ENCODE measurements around the gene MYH7.

MYH7 gene

DNA sequence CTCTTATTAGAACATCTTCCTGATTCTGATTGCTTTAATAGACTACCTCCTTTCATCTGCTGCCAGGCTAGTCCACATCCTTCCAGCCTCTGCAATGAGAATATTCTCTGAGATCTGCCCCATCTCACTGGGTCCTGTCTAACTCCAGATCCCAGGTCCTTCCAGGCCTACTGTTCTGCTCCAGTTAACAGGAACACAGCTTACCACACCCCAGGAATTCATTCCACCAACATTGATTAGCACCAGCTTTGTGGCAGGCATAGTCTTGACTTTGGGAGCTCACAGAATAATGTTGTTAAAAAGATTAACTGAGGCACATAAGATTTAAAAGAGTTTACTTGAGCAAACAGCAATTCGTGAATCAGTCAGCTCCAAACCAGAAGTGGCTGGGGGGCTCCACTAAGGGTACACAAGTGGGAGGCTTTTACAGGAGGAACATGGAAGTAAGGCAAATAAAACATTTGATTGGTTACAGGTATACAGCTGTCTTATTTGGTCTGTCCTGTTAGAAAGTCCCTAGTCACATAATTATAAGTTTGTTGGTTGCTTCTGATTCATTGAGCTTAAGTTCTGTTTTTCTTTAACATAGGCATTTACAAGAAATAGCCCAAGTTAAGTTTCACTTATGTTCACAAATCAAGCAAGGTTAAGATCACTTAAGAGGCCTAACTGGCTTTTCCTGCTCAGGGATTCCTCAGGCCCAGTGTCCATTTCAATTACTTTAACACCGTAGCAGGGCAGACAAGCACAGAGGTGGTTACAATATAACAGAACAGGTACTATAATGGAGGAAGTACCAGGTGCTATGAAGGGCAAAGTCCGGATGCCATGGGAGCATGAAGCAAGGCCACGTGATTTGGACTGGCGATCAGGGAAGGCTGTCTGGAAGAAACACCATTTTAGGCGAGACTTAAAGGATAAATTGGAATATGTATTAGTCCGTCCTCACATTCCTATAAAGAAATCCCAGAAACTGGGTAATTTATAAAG is 12.2 kb upstream of the MYH7 start:
- DNase-seq = no peak

DNA sequence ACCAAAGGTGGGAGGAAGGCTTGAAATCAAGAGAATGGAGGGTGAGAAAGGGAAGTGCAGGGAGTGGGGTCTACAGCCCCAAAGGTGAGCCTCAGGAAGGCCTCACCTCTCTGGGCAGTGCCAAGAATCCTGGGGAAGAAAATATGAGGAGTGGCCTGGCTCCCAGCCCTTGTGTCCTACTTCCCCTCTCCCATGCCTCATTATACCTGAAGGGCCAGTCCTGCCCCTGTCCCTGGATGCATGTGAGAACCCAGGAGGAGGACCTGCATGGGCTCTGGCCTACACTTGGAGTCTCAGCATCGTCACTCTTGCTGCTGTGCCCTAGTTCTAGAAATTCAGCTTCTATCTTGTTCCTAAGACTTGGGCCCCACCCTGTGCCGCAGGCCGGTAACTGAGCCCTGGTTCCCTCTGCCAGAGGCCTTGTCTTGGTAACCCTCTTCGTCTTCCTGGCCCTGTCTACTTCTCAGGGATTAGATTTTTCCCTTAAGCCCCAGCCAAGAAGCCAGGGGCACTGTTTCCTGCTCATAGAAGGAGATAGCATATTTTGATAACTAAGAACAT is 10.9 kb upstream of the MYH7 start:
- no peak for DNase-seq

DNA sequence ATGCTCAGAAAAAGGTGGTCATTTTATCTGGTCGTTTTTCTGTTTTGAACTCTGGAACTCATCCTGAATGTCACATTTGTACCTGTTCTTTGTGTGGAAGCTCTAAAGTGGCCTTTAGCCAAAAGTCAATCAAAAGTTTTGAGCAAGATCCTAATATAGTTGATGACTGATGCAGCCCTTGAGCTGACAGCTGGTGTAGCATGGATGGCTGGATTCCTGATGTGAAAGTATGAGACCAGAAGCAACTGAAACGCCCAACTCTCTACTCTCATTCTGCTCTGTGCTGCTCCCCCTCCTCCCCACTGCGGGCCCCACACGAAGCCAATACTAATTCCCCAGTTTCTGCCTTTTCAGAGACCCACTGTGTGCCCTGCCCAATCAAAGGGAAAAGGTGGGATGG is 10.3 kb upstream of the MYH7 start:
- DNase-seq = no peak

DNA sequence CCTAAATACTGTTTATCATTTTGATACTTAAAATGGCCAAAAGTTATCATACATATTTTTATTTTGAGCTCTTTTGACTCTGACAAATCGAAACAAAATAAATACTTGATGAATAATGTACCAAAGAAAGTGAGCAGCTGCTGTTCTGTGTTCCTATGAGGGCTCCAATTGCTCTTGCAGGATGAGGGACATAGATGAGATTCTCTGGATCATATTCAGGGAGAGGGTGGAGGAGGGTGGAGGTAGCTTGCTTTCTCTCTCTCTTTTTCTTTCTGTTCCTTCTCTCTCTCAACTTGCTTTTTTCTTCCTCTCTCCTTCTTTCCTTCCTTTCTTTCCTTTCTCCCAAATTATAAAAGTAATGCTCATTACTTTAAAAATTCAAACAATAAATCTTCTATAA is 8.9 kb upstream of the MYH7 start:
- DNase-seq = no peak

DNA sequence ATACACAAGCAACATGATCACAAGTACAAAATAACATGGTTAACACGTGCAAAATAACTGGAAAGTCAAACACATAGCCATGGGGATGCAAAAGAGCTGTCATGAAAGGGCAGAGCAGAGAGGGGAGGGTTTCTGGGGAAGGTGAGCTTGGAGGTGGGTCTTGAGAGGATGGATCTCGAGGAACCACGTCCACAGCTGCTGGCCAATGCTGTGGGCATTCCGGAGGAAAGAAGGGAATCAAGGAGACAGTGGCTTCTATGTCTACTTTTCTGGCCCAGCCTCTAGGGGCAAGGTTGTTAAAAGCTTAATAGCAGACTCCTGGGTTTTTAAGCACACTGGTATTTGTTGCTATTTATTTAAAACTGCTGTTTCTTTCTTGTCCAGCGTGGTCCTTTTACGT is 8.4 kb upstream of the MYH7 start:
- DNase-seq = no peak

DNA sequence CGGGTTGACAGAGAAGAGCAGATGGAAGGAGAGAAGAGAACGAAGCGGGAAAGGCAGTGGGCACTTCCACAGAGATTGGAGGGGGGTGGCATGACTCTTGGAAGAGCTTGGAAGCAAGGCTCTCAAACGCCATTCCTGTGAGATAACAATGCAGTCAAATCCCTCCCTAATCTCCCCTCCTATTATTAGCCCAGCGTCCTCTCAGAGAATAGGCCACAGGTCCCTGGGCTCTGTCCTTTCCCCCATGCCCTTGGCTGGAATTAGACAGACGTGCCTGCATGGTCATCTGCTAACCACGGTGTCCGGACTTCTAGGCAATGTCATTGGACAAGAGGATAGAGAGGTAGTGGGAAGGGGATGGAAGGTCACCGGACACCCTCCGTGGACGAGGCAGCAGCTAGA is 8.0 kb upstream of the MYH7 start:
- no peak for DNase-seq

DNA sequence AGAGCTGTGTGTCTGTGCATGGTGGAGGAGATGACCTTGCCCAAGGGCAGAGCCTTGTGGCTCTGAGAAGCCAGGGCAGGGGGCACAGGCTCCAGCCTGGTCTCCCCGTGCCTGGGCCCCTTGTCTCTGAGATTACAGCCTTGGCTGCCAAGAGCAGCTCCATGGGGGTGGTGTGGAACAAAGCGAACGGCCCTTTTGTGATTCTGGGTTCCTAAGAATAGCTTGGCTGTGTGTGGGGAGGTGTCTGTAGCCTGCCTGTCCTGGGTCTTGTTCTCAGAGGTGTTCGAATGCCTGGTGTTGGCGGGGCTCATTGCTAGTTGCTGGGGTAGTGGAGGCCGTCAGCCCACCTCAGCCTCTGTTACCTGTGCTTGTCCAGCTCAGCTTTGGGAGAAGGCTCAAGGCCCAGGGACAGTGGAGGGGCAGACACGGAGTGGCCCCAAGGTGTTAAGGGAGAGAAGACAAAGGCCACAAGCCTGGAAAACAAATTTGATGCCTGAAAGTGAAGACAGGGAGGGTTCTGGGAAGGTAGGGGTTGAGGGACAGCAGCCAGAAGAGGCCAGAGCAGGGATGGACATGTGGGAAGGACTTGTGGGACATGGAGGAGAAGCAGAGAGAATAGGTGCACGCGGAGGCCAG is 7.4 kb upstream of the MYH7 start:
- no peak for DNase-seq

DNA sequence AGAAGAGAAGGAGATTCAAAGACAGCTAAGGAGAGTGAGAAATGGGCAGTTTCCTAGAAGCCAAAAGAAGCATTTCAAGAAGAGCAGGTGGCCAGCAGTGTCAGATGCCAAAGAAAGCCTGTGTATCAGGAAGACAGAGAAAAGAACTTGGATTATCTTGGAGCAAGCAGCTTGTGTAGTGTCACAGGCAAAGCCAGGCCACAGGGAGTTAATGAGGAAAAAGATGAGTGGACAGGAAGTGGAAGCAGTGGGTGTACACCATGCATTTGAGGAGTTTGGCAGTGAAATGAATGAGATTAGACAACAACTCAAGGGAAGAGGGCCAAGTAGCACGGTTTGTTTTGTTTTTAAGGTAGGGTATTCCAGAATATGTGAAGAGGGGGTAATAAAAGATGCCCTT is 5.6 kb upstream of the MYH7 start:
- no peak for DNase-seq

DNA sequence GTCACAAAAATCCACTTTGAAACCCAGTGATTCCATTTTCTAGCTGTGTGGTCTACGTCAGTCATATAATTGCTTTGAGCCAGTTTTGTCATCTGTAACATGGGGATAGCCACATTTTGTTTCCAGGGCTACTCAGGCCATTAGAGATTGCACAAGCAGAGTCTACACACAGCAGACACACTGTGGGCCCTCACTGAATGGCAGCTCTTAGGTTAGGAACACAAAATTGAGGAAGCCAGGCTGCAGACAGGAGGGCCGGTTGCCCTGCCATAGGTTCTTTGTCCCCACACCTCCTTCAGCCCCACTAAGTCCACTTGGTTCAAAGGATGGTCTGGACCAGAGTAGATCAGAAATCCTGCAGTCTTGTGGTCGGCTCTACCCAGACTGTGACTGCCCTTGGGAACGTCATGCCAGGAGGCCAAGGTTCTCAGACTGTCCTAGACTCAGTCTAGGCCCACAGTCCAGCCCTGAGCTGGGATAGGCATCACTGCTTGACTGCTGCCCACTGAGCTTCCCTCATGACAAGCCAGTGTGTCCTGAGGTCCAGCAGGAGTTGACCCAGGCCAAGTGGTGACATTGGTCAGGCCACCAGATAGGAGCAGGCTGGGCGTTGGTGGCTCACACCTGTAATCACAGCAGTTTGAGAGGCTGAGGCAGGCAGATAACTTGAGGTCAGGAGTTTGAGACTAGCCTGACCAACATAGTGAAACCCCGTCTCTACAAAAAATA is 3.8 kb upstream of the MYH7 start:
- DNase-seq = no peak

DNA sequence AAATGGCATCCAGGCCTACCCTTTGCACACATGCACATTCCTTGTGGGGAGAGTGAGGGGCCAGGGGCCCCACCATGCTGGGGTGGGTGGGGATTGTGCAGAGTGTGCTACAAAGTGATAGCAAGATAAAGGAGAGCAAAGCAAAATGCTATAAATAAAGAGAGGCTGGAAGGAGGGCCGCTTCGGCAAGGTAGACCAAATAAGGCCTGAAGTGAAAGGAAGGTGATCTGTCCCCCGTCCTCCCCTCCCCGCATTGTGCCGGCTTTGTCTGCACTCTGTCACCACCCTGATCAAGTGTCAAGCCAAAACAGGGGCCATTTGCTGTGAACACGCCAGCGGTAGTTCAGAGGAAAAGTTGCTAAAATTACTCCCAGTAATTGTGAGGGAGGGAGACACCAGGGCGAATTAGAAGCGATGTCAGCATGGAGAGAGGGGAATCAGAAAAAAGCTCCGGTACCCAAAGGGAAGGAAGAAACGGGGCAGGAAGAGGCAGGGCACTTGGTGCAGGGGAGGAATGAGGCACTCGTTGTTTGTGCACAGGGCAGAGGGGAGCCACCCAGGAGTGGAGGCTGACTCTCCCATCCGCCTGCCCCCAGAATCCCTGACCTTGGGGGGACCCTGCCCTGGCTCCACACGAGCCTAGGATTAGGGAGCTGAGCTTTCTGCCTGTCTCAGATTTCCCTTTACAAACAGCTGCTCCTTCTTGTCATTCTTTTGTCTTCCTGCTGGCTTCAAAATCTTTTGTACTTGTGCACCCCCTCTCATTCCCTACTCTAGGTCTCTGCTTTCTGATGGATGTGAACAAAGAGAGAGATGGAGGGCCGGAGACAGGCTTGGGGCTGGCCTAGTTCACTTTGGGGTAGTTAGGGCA is 2.9 kb upstream of the MYH7 start:
- no peak for DNase-seq

DNA sequence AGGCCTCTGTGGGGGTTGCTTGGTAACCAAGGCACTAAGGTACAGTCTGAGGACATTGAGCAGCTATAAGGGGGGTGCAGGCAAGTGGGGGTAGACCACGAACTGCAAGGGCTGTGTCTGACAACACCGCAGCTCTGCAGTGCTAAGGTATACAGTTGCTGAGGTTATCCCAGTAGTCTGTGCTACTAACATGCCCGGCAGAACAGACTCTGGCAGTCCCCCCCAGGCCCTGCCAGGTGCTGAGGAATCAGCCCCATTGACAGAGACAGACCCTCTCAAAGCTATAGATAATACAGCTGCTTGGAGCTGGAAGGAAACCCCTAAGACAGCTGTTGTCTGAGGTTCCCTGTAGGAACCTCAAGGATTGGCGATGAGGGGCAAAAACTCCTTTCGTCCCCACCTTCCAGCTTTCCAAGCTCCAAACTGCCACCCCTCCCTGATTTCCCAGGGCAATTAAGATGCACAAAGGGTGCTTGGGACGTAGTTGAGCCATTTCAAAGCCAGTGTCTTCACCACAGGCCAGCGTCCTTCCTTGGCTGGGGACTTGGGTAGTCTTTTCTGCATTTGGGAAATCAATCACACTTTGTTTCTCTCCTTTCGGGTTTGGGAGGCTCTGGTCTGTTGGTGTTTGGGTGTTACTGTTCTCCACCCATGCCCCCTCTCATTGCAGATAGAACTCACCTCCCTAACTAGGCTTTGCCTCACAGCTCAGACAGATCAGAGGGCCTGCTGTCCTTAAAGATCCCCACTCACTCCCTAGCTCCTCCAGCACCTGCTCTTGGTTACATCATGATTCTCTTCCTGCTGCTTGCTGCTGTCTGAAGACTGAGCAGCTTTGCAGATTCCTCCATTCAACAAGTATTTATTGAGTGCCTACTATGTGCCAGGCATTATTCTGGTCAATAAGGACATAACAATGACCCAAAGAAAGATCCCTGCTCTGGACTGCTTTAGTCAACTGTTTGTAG is 2.0 kb upstream of the MYH7 start:
- no peak for DNase-seq

DNA sequence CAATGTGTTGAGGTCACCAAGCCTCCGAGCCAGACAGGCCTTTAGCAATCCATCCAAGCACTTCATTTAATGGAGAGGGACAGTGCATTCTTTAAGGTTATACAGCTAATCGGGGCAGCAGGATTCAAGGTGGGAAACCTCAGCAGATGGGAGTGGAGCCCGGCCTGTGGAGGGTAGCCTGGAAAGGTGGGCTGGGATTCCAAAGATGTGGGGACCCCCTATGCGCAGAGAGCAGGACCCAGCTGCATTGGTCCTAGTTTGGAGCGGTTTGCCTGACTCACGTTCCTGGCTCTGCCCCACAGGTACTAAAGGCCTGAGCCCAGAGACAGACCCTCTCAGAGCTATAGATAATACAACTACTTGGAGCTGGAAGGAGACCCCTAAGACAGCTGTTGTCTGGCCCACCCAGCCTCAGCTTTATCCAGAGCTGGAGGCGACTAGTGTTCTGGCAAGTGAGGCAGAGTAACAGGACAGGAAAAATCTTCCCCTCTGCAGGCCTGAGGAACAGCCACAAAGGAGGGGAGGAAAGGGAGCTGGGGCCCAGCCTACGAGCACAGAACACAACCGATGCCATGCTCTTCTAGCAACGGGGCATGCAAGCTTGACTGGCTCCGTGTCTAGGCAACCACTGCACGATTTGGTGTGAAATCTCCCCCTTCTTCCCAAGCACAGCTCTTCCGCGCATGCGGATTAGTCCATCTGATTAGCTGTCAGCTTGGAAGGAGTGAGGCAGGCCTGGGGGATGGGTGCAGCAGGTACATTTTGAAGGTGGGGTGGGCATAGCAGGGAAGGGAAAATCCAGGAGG is 1.1 kb upstream of the MYH7 start:
- no peak for DNase-seq

DNA sequence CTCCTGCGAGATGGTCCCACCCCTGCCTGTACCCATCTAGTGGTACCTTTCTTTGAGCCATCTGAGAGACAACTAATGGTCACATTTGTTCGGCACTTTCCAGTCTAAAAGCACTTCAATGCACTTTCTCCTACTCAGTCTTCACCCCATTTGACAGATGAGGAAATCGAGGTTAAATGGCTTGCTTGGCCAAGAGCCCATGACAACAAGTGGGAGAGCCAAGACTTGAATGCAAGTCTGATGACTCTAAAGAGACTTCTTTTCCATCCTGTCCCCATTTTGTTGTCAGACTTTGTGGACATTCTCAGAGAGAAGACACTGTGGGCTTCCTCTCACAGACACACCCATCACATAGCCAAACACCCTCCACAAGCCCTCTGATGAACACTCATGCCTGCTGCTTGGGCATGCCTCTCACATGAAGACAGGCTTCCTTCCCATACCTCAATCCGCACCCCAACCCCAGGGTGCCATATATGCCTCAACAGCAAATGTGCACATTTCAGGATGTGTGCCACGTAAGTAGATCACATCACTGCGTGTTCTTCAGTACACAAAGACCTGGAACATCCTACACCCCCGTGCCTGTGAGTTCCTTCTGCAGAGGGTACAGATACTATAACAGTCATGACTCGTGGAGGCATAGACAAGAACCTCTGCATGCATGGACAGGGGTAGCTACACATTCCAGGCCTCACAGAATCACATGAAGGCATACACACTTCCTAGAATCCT is 805 bp downstream of the MYH7 start:
- no peak for DNase-seq

DNA sequence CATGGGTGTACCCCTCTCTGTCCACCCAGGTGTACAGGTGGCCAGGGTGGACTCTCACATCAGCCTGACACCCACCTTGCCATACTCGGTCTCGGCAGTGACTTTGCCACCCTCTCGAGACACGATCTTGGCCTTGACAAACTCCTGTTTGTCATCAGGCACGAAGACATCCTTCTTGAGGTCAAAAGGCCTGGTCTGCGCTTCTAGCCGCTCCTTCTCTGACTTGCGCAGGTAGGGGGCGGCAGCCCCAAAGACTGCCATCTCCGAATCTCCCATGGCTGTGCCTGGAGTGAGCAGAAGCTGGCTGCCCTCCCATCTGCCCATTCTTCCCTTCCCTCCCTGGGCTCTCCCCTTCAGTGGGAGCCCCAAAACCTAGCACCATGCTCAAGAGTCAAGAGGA is 2.0 kb downstream of the MYH7 start:
- DNase-seq = no peak

DNA sequence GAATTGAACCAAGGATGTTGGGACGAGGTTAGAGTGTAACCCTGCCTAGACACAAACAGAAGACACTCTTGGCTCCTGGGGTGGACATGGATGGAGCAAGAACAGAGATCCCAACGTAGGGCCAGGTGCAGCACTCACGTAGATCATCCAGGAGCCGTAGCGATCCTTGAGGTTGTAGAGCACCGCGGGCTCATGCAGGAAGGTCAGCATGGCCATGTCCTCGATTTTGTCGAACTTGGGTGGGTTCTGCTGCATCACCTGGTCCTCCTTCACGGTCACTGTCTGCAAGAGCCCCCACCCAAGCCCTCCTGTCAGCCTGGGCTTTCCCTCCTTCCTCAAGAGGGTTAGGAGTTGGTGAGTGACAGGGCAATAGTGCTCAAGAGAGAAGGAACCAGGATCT is 2.5 kb downstream of the MYH7 start:
- no peak for DNase-seq

DNA sequence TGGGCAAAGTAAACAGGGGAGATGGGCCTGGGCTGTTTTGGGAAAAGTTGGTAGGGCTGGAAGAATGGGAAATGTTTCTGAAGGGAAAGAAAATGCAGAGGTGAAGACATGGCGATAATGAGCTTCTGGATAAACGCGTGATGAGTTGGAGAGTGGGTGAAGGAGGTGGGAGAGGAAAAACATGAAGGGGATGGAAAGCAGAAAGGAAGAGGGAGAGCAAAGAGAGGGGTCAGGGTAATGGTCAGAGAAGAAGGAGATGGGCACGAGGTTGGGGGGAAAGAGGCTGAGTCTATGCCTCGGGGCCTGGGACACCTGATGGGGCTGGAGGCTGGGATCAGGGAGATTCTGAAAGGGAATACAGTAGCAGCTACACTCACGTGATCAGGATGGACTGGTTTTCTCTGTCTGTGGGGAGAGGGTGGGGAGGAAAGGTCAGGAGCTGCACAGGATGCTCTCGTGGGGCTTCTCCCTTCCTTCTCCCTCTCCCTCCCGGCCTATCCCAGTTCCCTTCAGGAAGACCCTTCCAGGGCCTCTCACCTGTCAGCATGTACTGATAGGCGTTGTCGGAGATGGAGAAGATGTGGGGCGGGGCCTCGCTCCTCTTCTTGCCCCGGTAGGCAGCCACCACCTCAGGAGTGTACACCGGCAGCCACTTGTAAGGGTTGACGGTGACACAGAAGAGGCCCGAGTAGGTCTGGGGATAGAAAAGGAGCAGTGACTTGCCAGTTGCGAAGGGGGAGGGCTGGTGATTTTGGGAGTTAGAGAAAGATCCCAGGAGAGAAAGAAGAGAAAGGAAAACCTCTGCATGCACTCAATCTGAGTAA is 3.1 kb downstream of the MYH7 start:
- DNase-seq = no peak

DNA sequence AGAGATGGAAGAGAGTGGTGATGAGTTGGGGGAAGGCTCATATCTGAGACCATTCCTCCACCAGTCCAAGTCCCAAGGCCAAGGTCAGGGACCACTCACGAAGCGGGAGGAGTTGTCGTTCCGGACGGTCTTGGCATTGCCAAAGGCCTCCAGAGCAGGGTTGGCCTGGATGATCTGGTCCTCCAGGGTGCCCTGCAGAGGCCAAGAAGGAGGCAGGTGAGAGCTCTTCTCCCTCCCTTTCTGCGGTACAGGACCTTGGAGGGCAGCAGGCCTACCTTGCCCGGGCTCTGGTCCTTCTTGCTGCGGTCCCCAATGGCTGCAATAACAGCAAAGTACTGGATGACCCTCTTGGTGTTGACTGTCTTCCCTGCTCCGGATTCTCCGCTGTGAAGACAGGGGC is 4.0 kb downstream of the MYH7 start:
- DNase-seq = no peak

DNA sequence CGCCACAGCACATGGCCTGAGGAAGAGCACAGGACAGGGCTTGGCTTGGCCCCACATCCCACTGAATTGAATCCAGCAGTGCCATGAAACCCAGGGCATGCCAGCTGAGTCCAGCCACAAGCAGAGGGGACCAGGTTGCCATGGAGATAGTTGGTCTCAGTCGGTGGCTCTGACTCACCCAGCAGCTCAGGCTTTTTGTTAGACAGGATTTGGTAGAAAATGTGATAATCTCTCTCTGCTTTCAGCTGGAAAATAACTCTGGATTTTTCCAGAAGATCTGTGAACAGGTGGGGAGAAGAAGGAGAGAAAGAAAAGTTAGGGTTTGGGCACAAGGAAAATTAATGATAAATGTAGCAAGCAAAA is 4.8 kb downstream of the MYH7 start:
- no peak for DNase-seq
